Non-pigmented ciliary epithelial cell (primary cell): ENCODE results near the gene NIBAN1.
"Not testable (repeated sequence)": the region's sequence is repeated elsewhere in the genome, so short reads cannot be mapped to it uniquely, and the experiment has no call there.

Source experiments
- DNase-seq: peaks from one replicate; pipeline ENCODE4 v3.0.0-alpha.2; 2010; ENCODE audit warnings: low read depth

Gene NIBAN1, protein sequence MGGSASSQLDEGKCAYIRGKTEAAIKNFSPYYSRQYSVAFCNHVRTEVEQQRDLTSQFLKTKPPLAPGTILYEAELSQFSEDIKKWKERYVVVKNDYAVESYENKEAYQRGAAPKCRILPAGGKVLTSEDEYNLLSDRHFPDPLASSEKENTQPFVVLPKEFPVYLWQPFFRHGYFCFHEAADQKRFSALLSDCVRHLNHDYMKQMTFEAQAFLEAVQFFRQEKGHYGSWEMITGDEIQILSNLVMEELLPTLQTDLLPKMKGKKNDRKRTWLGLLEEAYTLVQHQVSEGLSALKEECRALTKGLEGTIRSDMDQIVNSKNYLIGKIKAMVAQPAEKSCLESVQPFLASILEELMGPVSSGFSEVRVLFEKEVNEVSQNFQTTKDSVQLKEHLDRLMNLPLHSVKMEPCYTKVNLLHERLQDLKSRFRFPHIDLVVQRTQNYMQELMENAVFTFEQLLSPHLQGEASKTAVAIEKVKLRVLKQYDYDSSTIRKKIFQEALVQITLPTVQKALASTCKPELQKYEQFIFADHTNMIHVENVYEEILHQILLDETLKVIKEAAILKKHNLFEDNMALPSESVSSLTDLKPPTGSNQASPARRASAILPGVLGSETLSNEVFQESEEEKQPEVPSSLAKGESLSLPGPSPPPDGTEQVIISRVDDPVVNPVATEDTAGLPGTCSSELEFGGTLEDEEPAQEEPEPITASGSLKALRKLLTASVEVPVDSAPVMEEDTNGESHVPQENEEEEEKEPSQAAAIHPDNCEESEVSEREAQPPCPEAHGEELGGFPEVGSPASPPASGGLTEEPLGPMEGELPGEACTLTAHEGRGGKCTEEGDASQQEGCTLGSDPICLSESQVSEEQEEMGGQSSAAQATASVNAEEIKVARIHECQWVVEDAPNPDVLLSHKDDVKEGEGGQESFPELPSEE

GRCh38 chr1:184974056-184974836 is at the start of gene NIBAN1:
Gene NIBAN1 (minus strand): TSS chr1:184974508. CDS start chr1:184974356, 152 bp downstream.
- DNase-seq: no peak

- no peak for DNase-seq
Measured at GRCh38 chr1:185017966-185018365, 43.7 kb upstream of the NIBAN1 start.

DNA sequence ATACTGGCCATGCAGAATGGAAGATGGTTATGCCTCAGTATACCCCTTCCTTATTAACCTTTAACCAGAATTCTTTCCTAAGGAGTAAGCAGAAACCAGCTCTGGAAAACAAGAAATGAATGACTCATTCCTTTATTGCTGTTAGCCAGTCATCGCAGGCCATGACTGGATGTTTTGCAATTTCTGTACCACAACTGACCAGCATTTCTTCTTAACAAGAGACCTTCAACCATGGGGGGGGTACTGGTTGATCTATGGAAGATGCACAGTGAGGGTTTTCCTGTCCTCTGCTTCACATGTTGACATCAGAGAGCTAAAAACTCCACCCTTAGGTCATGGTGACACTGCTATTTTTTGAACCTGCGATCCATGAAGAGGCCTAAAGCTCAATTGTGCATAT is 43.0 kb upstream of the NIBAN1 start:
- peak; percentile 80 for DNase-seq

DNA sequence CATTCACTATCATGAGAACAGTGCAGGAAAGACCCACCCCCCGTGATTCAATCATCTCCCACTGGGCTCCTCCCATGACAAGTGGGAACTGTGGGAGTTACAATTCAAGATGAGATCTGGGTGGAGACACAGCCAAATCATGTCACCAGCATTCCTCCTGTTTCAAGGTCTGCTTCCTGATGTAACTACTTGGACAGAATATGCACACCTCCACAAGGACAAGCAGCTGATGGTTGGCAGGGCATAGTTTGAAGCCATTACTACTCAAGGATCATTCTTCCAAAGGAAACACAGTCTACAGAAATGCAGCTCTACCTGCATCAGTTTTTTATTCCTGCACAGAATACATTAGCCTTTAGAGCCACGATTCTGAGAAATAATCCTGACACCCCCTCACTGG is 42.6 kb upstream of the NIBAN1 start:
- DNase-seq: no peak

GRCh38 chr1:185015631-185016030 is 41.3 kb upstream of the NIBAN1 start:
- DNase-seq: no peak

- no peak for DNase-seq
Measured at GRCh38 chr1:185014941-185015340, 40.6 kb upstream of the NIBAN1 start.

DNA sequence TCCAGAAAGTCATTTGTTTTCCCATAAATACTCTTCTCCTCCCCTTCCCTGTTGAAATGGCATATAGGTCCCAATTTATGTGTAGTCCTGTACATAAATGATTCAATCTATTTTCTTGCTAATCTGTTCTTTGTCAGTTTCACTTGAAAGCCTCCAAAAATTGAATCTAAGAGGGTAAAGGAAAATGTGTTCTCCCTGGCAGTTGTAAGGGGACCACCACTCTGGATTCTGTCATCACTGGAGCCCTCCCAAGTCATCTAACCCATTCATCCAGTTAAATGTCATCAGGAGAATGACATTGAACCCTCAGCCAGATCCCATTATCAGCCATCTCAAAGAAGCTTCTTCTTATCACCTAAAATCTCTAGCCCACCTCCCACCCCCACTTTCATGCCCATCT is 36.1 kb upstream of the NIBAN1 start:
- no peak for DNase-seq

GRCh38 chr1:185008838-185009237 is 34.5 kb upstream of the NIBAN1 start:
- no peak for DNase-seq

DNA sequence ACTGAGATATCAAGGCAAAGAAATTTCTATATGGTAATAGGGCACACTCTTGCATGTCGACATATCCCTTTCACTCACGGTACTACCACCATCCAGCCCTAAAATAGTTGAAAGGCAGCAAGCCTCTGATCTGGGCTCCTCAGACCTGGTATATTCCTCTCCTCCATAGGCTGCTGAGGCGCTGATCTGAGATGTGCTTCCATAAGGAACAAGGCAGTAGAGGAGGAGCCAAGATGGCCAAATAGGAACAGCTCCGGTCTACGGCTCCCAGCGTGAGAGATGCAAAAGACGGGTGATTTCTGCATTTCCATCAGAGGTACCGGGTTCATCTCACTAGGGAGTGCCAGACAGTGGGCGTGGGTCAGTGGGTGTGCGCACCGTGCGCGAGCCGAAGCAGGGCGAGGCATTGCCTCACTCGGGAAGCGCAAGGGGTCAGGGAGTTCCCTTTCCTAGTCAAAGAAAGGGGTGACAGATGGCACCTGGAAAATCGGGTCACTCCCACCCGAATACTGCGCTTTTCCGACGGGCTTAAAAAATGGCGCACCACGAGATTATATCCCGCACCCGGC is 27.1 kb upstream of the NIBAN1 start:
- not testable (repeated sequence) for DNase-seq

GRCh38 chr1:184999974-185000373 is 25.7 kb upstream of the NIBAN1 start:
- DNase-seq: not testable (repeated sequence)

- no peak for DNase-seq
Measured at GRCh38 chr1:184994301-184994700, 20.0 kb upstream of the NIBAN1 start.

GRCh38 chr1:184992271-184992670 is 18.0 kb upstream of the NIBAN1 start:
- no peak for DNase-seq

DNA sequence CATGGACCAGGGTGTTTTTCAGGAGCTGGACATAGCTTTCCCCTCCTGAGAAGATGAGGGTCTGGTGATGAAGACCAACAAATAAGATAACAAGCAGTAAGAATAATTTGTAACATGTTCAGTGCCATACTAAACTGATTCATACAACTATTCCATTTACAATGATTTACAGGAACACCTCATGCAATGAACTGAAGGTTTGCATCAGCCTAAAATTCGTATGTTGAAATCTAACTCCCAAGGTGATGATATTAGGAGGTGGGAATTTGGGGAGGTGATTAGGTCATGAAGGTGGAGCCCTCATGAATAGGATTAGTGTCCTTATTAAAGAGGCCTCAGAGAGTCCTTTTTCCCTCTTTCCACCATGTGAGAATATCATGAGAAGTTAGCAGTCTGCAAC is 15.9 kb upstream of the NIBAN1 start:
- DNase-seq: no peak

DNA sequence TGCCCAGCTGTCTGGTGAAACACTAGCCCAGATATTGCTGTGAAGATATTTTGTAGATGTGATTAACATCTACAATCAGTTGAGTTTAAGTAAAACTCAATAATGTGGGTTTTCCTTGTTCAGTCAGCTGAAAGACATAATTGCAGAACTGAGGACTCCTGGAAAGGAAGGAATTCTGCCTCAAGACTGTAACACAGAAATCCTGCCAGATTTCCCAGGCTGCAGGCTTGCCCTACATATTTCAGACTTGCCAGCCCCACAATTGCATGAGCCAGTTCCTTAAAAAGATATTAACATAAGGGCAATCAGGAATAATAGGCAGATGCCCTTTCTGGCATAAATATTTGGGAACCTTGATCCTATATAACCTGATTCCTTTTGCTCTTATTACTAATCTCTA is 14.2 kb upstream of the NIBAN1 start:
- no peak for DNase-seq

- no peak for DNase-seq
Measured at GRCh38 chr1:184987696-184988095, 13.4 kb upstream of the NIBAN1 start.

- DNase-seq: no peak
Measured at GRCh38 chr1:184986250-184986649, 11.9 kb upstream of the NIBAN1 start.

GRCh38 chr1:184982002-184982954 is 8.0 kb upstream of the NIBAN1 start:
- DNase-seq: peak; percentile 28

- no peak for DNase-seq
Measured at GRCh38 chr1:184980726-184981125, 6.4 kb upstream of the NIBAN1 start.

DNA sequence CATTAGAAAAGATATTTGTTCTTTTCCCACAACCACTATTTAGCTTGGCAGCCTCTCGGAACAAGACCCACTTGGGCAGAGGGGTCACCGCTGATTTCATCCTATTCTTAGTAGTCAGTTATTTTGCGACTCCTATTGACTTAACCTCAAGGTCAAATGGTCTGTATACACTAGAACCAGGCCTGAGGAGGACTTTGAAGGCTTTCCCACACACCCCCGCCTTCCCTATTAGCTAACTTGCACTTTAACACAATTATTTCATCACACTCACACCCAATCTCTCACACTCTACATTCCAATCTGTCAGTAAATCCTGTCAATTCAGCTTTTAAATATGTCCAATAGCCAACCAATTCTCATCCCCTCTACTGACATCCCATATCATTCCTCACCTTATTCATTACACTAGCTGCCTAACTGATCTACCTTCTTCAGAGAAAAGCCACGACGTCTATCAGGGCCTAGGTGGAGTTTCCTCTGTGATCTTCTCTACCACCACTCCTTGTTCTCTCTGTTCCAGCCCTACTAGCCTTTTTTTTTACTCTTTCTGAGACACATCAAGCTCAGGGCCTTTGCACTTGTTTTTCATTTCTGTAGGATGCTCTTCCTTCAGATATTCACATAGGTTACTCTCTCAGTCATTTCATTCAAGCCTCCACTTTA is 1.0 kb upstream of the NIBAN1 start:
- no peak for DNase-seq

- DNase-seq: no peak
Measured at GRCh38 chr1:184974837-184975115, 468 bp upstream of the NIBAN1 start.
